Keratinocyte (primary cell): ENCODE results near the gene WDR93. TPM values are rescaled to one million over a fixed set of nuclear protein-coding genes. Genes with fewer than 3 reads are reported as not detected.
A peak's percentile ranks its signal among the peaks of the same experiment; 100 is the strongest.

ENCODE experiments used
- DNase-seq: peaks from one replicate; pipeline ENCODE4 v3.0.0-alpha.2; 2011; ENCODE audit warnings: low read depth, missing footprints, low spot score
- FAIRE-seq: peaks from 2 replicates; lab custom pipeline; 2011; peaks lifted over from hg19 to GRCh38; lab: Jason Lieb, UNC
- H2AFZ ChIP-seq: 2 replicates; pipeline ENCODE4 v1.6.0; 2012; ENCODE audit warnings: low read length, control low read depth, inconsistent platforms; ENCODE audit not compliant: control insufficient read depth
- H3K27ac ChIP-seq: 2 replicates; pipeline ENCODE4 v1.5.1; 2011; ENCODE audit warnings: low read length; ENCODE audit not compliant: control insufficient read depth, insufficient read depth
- H3K27me3 ChIP-seq: 3 replicates; pipeline ENCODE4 v1.6.0; 2011; ENCODE audit warnings: low read length; ENCODE audit not compliant: control insufficient read depth, insufficient read depth; ENCODE audit errors: extremely low read depth
- H3K36me3 ChIP-seq, 2 experiments: 2 replicates in 1 of 2; 3 replicates in 1 of 2; pipeline ENCODE4 v1.5.1; 2011; ENCODE audit warnings: low read length in 2 of 2, mild to moderate bottlenecking in 1 of 2; ENCODE audit not compliant: control insufficient read depth in 2 of 2, insufficient read depth in 2 of 2; ENCODE audit errors: extremely low read depth in 1 of 2
- H3K4me1 ChIP-seq: 3 replicates; pipeline ENCODE4 v1.5.1; 2011; ENCODE audit warnings: low read length; ENCODE audit not compliant: control insufficient read depth, insufficient read depth; ENCODE audit errors: extremely low read depth
- H3K4me2 ChIP-seq: 3 replicates; pipeline ENCODE4 v1.6.0; 2011; ENCODE audit warnings: low read depth, low read length; ENCODE audit not compliant: control insufficient read depth, insufficient read depth; ENCODE audit errors: extremely low read depth
- H3K4me3 ChIP-seq, 3 experiments: fragments of 200-600 bp in 1 of 3; sonication (generic) in 1 of 3; 2 replicates in 2 of 3; 3 replicates in 1 of 3; pipeline ENCODE4 v1.5.1; 2011 to 2016; ENCODE audit warnings: low read length in 3 of 3, mild to moderate bottlenecking in 3 of 3, control low read depth in 2 of 3, inconsistent platforms in 1 of 3, low read depth in 1 of 3, mixed read lengths in 1 of 3, mixed run types in 1 of 3, moderate library complexity in 1 of 3; ENCODE audit not compliant: control insufficient read depth in 2 of 3, insufficient read depth in 2 of 3; ENCODE audit errors: extremely low read depth in 1 of 3
- H3K79me2 ChIP-seq: 2 replicates; pipeline ENCODE4 v1.6.0; 2012; ENCODE audit warnings: low read length; ENCODE audit not compliant: control insufficient read depth, insufficient read depth
- H3K9ac ChIP-seq: 3 replicates; pipeline ENCODE4 v1.6.0; 2011; ENCODE audit warnings: low read length; ENCODE audit not compliant: control insufficient read depth, insufficient read depth; ENCODE audit errors: extremely low read depth
- H3K9me1 ChIP-seq: 3 replicates; pipeline ENCODE4 v1.6.0; 2011; ENCODE audit warnings: low read length; ENCODE audit not compliant: control insufficient read depth, insufficient read depth; ENCODE audit errors: extremely low read depth
- H3K9me3 ChIP-seq: 2 replicates; pipeline ENCODE4 v1.5.1; 2012; ENCODE audit warnings: low read depth, low read length; ENCODE audit not compliant: control insufficient read depth
- H4K20me1 ChIP-seq: 3 replicates; pipeline ENCODE4 v1.6.0; 2011; ENCODE audit warnings: low read length; ENCODE audit not compliant: control insufficient read depth, insufficient read depth; ENCODE audit errors: extremely low read depth
- CTCF ChIP-seq, 3 experiments: IDR thresholded peaks in 1 of 3; conservative IDR thresholded peaks in 1 of 3; optimal IDR thresholded peaks in 1 of 3; 2 replicates in 2 of 3; 3 replicates in 1 of 3; pipeline versions ENCODE3 to v1.5.1; 2011; ENCODE audit warnings: low read length in 3 of 3, mild to moderate bottlenecking in 3 of 3, moderate library complexity in 2 of 3, control low read depth in 1 of 3, inconsistent platforms in 1 of 3; ENCODE audit not compliant: insufficient read depth in 2 of 3; ENCODE audit errors: extremely low read depth in 1 of 3
- EZH2 ChIP-seq: IDR thresholded peaks from one replicate; pipeline ENCODE4 v1.6.1; 2012; ENCODE audit warnings: inconsistent platforms, mild to moderate bottlenecking, low read length, moderate library complexity
- dilution Hi-C: fragments of 300-500 bp; cut with MboI; formaldehyde crosslinking; loops from one replicate; pipeline ENCODE4 v1.7.0; 2020; ENCODE audit warnings: low sequenced_read_pairs; ENCODE audit not compliant: extremely low pct_ligation_motif_present
- polyA plus RNA-seq, 5 experiments: library from polyadenylated mRNA; depleted of rRNA in 3 of 5; stranded (reverse) in 3 of 5; stranded (forward) in 1 of 5; unstranded in 1 of 5; fragments of >200 nt; gene quantifications; 1 replicate in 1 of 5; 2 replicates in 3 of 5; 3 replicates in 1 of 5; pipeline versions ENCODE4 v1.2.1 to v1.2.3, GENCODE V29; 2011 to 2012; ENCODE audit warnings: missing spikeins in 2 of 5, low read depth in 1 of 5, low replicate concordance in 1 of 5

The WDR93 gene
- polyA plus RNA-seq, 1 donor (not counting 4 experiments of a cell fraction or from before 2014, with no cell fraction given) = 0.05 TPM

- no peak for FAIRE-seq
- Histone ChIP-seq H3K4me1 (peaks cover 25% of the 10 kb centered on the region), H3K9me1 (no peaks in the 10 kb centered on the region), H3K4me2 (no peak overlapping the region), H4K20me1 (no peaks in the 10 kb centered on the region), H2AFZ (no peak overlapping the region), H3K27ac (no peak overlapping the region), H3K9me3 (no peaks in the 10 kb centered on the region), H3K4me3 (no peak overlapping the region), H3K36me3 (no peaks in the 10 kb centered on the region), H3K9ac (no peak overlapping the region), H3K79me2 (no peaks in the 10 kb centered on the region), H3K27me3 (no peaks in the 10 kb centered on the region)
- TF ChIP-seq EZH2 = no peak
- TF ChIP-seq CTCF (optimal IDR thresholded peaks at IDR 0.05 in 1 of 3, IDR thresholded peaks at IDR 0.05 in 1 of 3, conservative IDR thresholded peaks at IDR 0.05 in 1 of 3; ENCODE audit: extremely low read depth in 1 of 3, insufficient read depth in 2 of 3, low read length in 3 of 3) = no peak
- DNase-seq = no peak
- dilution Hi-C loops = loop anchor here (25.0 kb wide), 1 partner anchor 93 kb away; no protein-coding TSS in a partner anchor
These were observed 78.8 kb downstream of the WDR93 start for GRCh38 chr15:89769366-89769765.

- TF ChIP-seq CTCF (optimal IDR thresholded peaks at IDR 0.05 in 1 of 3, IDR thresholded peaks at IDR 0.05 in 1 of 3, conservative IDR thresholded peaks at IDR 0.05 in 1 of 3; ENCODE audit: extremely low read depth in 1 of 3, insufficient read depth in 2 of 3, low read length in 3 of 3) = no peak
- no peak for TF ChIP-seq EZH2
- H4K20me1 ChIP-seq = no peaks in the 10 kb centered on the region
- peaks cover 30% of the 10 kb centered on the region for H3K4me1 ChIP-seq
- no peak overlapping the region for H3K4me3 ChIP-seq
- no peak overlapping the region for H3K27ac ChIP-seq
- no peak overlapping the region for H3K9ac ChIP-seq
- no peaks in the 10 kb centered on the region for H3K79me2 ChIP-seq
- dilution Hi-C loops = loop anchor here (25.0 kb wide), 1 partner anchor 92 kb away; no protein-coding TSS in a partner anchor
- FAIRE-seq = peak; percentile 39
- H3K4me2 ChIP-seq = no peak overlapping the region
- no peaks in the 10 kb centered on the region for H3K27me3 ChIP-seq
- H3K36me3 ChIP-seq = no peaks in the 10 kb centered on the region
- no peaks in the 10 kb centered on the region for H3K9me3 ChIP-seq
- no peak for DNase-seq
- H2AFZ ChIP-seq = peak overlapping the region; percentile 62
- H3K9me1 ChIP-seq = no peaks in the 10 kb centered on the region
These were observed 79.4 kb downstream of the WDR93 start for GRCh38 chr15:89770041-89770440.
